IgD-negative memory B cell (primary cell): ENCODE data around the gene P2RY2. TPM values are rescaled to one million over a fixed set of nuclear protein-coding genes. Genes with fewer than 3 reads are reported as not detected.
"Not testable (repeated sequence)": the region's sequence is repeated elsewhere in the genome, so short reads cannot be mapped to it uniquely, and the experiment has no call there.

Experiments used
- H3K27ac Mint-ChIP-seq, 3 donors: one replicate each; pipeline ENCODE4 v1.8.0; 2020 to 2022; ENCODE audit warnings: mild to moderate bottlenecking in 3 of 3, mixed read lengths in 3 of 3, moderate library complexity in 1 of 3
- H3K27me3 Mint-ChIP-seq: one replicate; pipeline ENCODE4 v1.8.0; 2021; ENCODE audit warnings: mixed read lengths
- H3K36me3 Mint-ChIP-seq: one replicate; pipeline ENCODE4 v1.8.0; 2020; ENCODE audit warnings: mild to moderate bottlenecking, mixed read lengths
- H3K4me1 Mint-ChIP-seq, 3 donors: one replicate each; pipeline ENCODE4 v1.8.0; 2020 to 2022; ENCODE audit warnings: mixed read lengths in 3 of 3, mild to moderate bottlenecking in 1 of 3
- H3K4me3 Mint-ChIP-seq, 4 donors: one replicate each; pipeline ENCODE4 v1.8.0; 2020 to 2022; ENCODE audit warnings: mild to moderate bottlenecking in 4 of 4, mixed read lengths in 4 of 4, moderate library complexity in 3 of 4
- H3K9me3 Mint-ChIP-seq, 3 donors: one replicate each; pipeline ENCODE4 v1.8.0; 2020 to 2021; ENCODE audit warnings: mixed read lengths in 3 of 3, mild to moderate bottlenecking in 1 of 3
- polyA plus RNA-seq: library from polyadenylated mRNA; unstranded; fragments of 300-500 nt; fragmentation: Illumina TruSeq; gene quantifications from one replicate; pipeline ENCODE4 v1.2.3, GENCODE V29; 2021

Gene P2RY2
- polyA plus RNA-seq, 1 donor from 2014 or later: 0.13 TPM

GRCh38 chr11:73266646-73267020, 48.6 kb downstream of the P2RY2 start:
- Mint-ChIP-seq H3K27me3 (peaks cover 27% of the 10 kb centered on the region), H3K4me3 (no peak overlapping the region), H3K36me3 (peaks cover 6% of the 10 kb centered on the region), H3K9me3 (no peaks in the 10 kb centered on the region), H3K4me1 (peaks cover 3 to 10% (median 5%) of the 10 kb centered on the region in 3 donors), H3K27ac (peak overlapping the region in 1 of 3 donors; percentile 73)

GRCh38 chr11:73267122-73267846, 49.2 kb downstream of the P2RY2 start:
- Mint-ChIP-seq H3K4me1 (peaks cover 5 to 14% (median 6%) of the 10 kb centered on the region in 3 donors), H3K27ac (no peak overlapping the region), H3K36me3 (peaks cover 6% of the 10 kb centered on the region), H3K27me3 (peaks cover 24% of the 10 kb centered on the region), H3K9me3 (no peaks in the 10 kb centered on the region), H3K4me3 (peak overlapping the region in 1 of 4 donors; percentile 68)

GRCh38 chr11:73267906-73268540, 49.9 kb downstream of the P2RY2 start:
- Mint-ChIP-seq H3K4me1 (peaks cover 5 to 14% (median 6%) of the 10 kb centered on the region in 3 donors), H3K27me3 (peaks cover 22% of the 10 kb centered on the region), H3K27ac (no peak overlapping the region), H3K4me3 (no peak overlapping the region), H3K36me3 (peaks cover 3% of the 10 kb centered on the region), H3K9me3 (no peaks in the 10 kb centered on the region)

GRCh38 chr11:73268671-73269271, 50.7 kb downstream of the P2RY2 start:
- no peak overlapping the region for H3K27ac Mint-ChIP-seq
- H3K4me1 Mint-ChIP-seq: peaks cover 5 to 14% (median 6%) of the 10 kb centered on the region in 3 donors
- peaks cover 3% of the 10 kb centered on the region for H3K36me3 Mint-ChIP-seq
- peaks cover 18% of the 10 kb centered on the region for H3K27me3 Mint-ChIP-seq
- no peak overlapping the region for H3K4me3 Mint-ChIP-seq
- no peaks in the 10 kb centered on the region for H3K9me3 Mint-ChIP-seq

- Mint-ChIP-seq H3K4me3 (no peak overlapping the region), H3K4me1 (peaks cover 5 to 14% (median 6%) of the 10 kb centered on the region in 3 donors)
Measured at GRCh38 chr11:73269459-73270015, 51.5 kb downstream of the P2RY2 start.

GRCh38 chr11:73270016-73270854, 52.2 kb downstream of the P2RY2 start:
- Mint-ChIP-seq H3K27me3 (peaks cover 12% of the 10 kb centered on the region), H3K4me3 (no peak overlapping the region)

More at GRCh38 chr11:73269459-73270015, 51.5 kb downstream of the P2RY2 start:
- Mint-ChIP-seq H3K36me3 (peaks cover 3% of the 10 kb centered on the region), H3K9me3 (no peaks in the 10 kb centered on the region), H3K27ac (no peak overlapping the region), H3K27me3 (peaks cover 17% of the 10 kb centered on the region)

GRCh38 chr11:73270855-73271477, 52.9 kb downstream of the P2RY2 start:
- Mint-ChIP-seq H3K4me1 (peaks cover 5 to 10% (median 6%) of the 10 kb centered on the region in 3 donors), H3K9me3 (no peaks in the 10 kb centered on the region), H3K27ac (peak overlapping the region in 1 of 3 donors; percentile 91), H3K4me3 (no peak overlapping the region), H3K36me3 (peaks cover 3% of the 10 kb centered on the region), H3K27me3 (peaks cover 10% of the 10 kb centered on the region)

More at GRCh38 chr11:73270016-73270854, 52.2 kb downstream of the P2RY2 start:
- H3K36me3 Mint-ChIP-seq: peaks cover 3% of the 10 kb centered on the region
- no peaks in the 10 kb centered on the region for H3K9me3 Mint-ChIP-seq
- H3K4me1 Mint-ChIP-seq: peaks cover 5 to 10% (median 6%) of the 10 kb centered on the region in 3 donors
- H3K27ac Mint-ChIP-seq: no peak overlapping the region

GRCh38 chr11:73271478-73271865, 53.4 kb downstream of the P2RY2 start:
- H3K4me3 Mint-ChIP-seq: peak overlapping the region in 2 of 4 donors; percentile 73 to 82
- not testable (repeated sequence) for H3K9me3 Mint-ChIP-seq, H3K36me3 Mint-ChIP-seq, H3K27me3 Mint-ChIP-seq
- H3K27ac Mint-ChIP-seq: peak overlapping the region in 1 of 3 donors; percentile 91
- peaks cover 5 to 10% (median 6%) of the 10 kb centered on the region in 3 donors for H3K4me1 Mint-ChIP-seq

- Mint-ChIP-seq H3K4me3 (peak within 1 kb of the TSS in 2 of 4 donors; percentile 73 to 82), H3K9me3 (no peaks in the 10 kb centered on the region), H3K4me1 (peaks cover 5 to 10% (median 6%) of the 10 kb centered on the region in 3 donors), H3K36me3 (peaks cover 3% of the 10 kb centered on the region), H3K27me3 (peaks cover 5% of the 10 kb centered on the region), H3K27ac (peak within 1 kb of the TSS in 1 of 3 donors; percentile 91)
Measured at GRCh38 chr11:73271936-73272679, 54.0 kb downstream of the P2RY2 start, which contains the start of gene P2RY6. TSS of gene P2RY6 (plus strand) at chr11:73272338. CDS start at chr11:73296519, 24,181 bp downstream.

- Mint-ChIP-seq H3K36me3 (peaks cover 3% of the 10 kb centered on the region), H3K4me3 (no peak overlapping the region), H3K9me3 (no peaks in the 10 kb centered on the region), H3K27me3 (no peaks in the 10 kb centered on the region), H3K27ac (no peak overlapping the region), H3K4me1 (peaks cover 5 to 10% (median 6%) of the 10 kb centered on the region in 3 donors)
Measured at GRCh38 chr11:73272680-73273038, 54.6 kb downstream of the P2RY2 start.

- Mint-ChIP-seq H3K9me3 (no peaks in the 10 kb centered on the region), H3K4me1 (peaks cover 5 to 10% (median 6%) of the 10 kb centered on the region in 3 donors), H3K27me3 (no peaks in the 10 kb centered on the region), H3K36me3 (peaks cover 3% of the 10 kb centered on the region), H3K27ac (peak overlapping the region in 1 of 3 donors; percentile 11), H3K4me3 (no peak overlapping the region)
Measured at GRCh38 chr11:73273222-73273895, 55.3 kb downstream of the P2RY2 start.

GRCh38 chr11:73274191-73274590, 56.1 kb downstream of the P2RY2 start:
- not testable (repeated sequence) for H3K9me3 Mint-ChIP-seq, H3K36me3 Mint-ChIP-seq
- peak overlapping the region in 2 of 3 donors; percentile 11 to 19 for H3K27ac Mint-ChIP-seq

More at GRCh38 chr11:73274191-73274590, 56.1 kb downstream of the P2RY2 start:
- not testable (repeated sequence) for H3K27me3 Mint-ChIP-seq, H3K4me3 Mint-ChIP-seq
- peaks cover 5 to 10% (median 6%) of the 10 kb centered on the region in 3 donors for H3K4me1 Mint-ChIP-seq
